ENCODE measurements around the gene TPI1.

GRCh38 chr12:6860116-6860515 lies 7.2 kb upstream of the TPI1 start:
- TF ChIP-seq POLR2A (IDR thresholded peaks at IDR 0.05) (no peak), EP300 (IDR thresholded peaks at IDR 0.05) (no peak)
- TF ChIP-seq, protein P1, sequence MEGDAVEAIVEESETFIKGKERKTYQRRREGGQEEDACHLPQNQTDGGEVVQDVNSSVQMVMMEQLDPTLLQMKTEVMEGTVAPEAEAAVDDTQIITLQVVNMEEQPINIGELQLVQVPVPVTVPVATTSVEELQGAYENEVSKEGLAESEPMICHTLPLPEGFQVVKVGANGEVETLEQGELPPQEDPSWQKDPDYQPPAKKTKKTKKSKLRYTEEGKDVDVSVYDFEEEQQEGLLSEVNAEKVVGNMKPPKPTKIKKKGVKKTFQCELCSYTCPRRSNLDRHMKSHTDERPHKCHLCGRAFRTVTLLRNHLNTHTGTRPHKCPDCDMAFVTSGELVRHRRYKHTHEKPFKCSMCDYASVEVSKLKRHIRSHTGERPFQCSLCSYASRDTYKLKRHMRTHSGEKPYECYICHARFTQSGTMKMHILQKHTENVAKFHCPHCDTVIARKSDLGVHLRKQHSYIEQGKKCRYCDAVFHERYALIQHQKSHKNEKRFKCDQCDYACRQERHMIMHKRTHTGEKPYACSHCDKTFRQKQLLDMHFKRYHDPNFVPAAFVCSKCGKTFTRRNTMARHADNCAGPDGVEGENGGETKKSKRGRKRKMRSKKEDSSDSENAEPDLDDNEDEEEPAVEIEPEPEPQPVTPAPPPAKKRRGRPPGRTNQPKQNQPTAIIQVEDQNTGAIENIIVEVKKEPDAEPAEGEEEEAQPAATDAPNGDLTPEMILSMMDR (IDR thresholded peaks at IDR 0.05) = no peak
